Measurements from ENCODE around the gene FAM240B.
A peak's percentile ranks its signal among the peaks of the same experiment; 100 is the strongest.

Gene FAM240B

GRCh38 chr9:38720083-38720745, at the start of gene FAM240B:
Gene FAM240B, minus strand, starts transcription at chr9:38720133. Its CDS starts 16,134 bp downstream, at chr9:38703999.
- no peak for DNase-seq

GRCh38 chr9:38768351-38768761, 48.4 kb upstream of the FAM240B start:
- no peak for DNase-seq

- no peak for DNase-seq
Measured at GRCh38 chr9:38765101-38765500, 45.2 kb upstream of the FAM240B start.

GRCh38 chr9:38761999-38762398, 42.1 kb upstream of the FAM240B start:
- no peak for DNase-seq

- no peak for DNase-seq
Measured at GRCh38 chr9:38761339-38761738, 41.4 kb upstream of the FAM240B start.

- DNase-seq: no peak
Measured at GRCh38 chr9:38756702-38757101, 36.8 kb upstream of the FAM240B start.

GRCh38 chr9:38747941-38748340, 28.0 kb upstream of the FAM240B start:
- DNase-seq: no peak

GRCh38 chr9:38747067-38747466, 27.1 kb upstream of the FAM240B start:
- DNase-seq: no peak

- DNase-seq: no peak
Measured at GRCh38 chr9:38746303-38746702, 26.4 kb upstream of the FAM240B start.

- DNase-seq: no peak
Measured at GRCh38 chr9:38744484-38744883, 24.6 kb upstream of the FAM240B start.

GRCh38 chr9:38737246-38737645, 17.3 kb upstream of the FAM240B start:
- no peak for DNase-seq

- DNase-seq: no peak
Measured at GRCh38 chr9:38734831-38735230, 14.9 kb upstream of the FAM240B start.

- DNase-seq: no peak
Measured at GRCh38 chr9:38733503-38733902, 13.6 kb upstream of the FAM240B start.

GRCh38 chr9:38732885-38733284, 13.0 kb upstream of the FAM240B start:
- no peak for DNase-seq

- peak; percentile 70 for DNase-seq
Measured at GRCh38 chr9:38727497-38728001, 7.6 kb upstream of the FAM240B start.

GRCh38 chr9:38724754-38725153, 4.8 kb upstream of the FAM240B start:
- DNase-seq: no peak

GRCh38 chr9:38718148-38718547, 1.8 kb downstream of the FAM240B start:
- DNase-seq: no peak

- DNase-seq: no peak
Measured at GRCh38 chr9:38715684-38716083, 4.2 kb downstream of the FAM240B start.

GRCh38 chr9:38713426-38713825, 6.5 kb downstream of the FAM240B start:
- no peak for DNase-seq

- DNase-seq: no peak
Measured at GRCh38 chr9:38708759-38709158, 11.2 kb downstream of the FAM240B start.

GRCh38 chr9:38707885-38708637, 11.9 kb downstream of the FAM240B start:
- no peak for DNase-seq

- DNase-seq: no peak
Measured at GRCh38 chr9:38706493-38706892, 13.4 kb downstream of the FAM240B start.

- no peak for DNase-seq
Measured at GRCh38 chr9:38705917-38706316, 14.0 kb downstream of the FAM240B start.

GRCh38 chr9:38700695-38701094, 19.2 kb downstream of the FAM240B start:
- no peak for DNase-seq

Measured in NCI-H1694 treated with DMSO at 0.1 percent for 48 hours (cell line).